GM23338 (cell line): Measurements from ENCODE around the gene IL22. TPM values are rescaled to one million over a fixed set of nuclear protein-coding genes. Genes with fewer than 3 reads are reported as not detected.

Experiments
- ATAC-seq: fragments of 200-7000 bp; cut with Tn5 transposase; 3 replicates; pipeline ENCODE4 v1.9.1; 2020
- DNase-seq: peaks from one replicate; pipeline ENCODE4 v3.0.0-alpha.2; 2015; ENCODE audit warnings: low spot score
- H2AFZ ChIP-seq: fragments of 200-600 bp; sonication (generic); 2 replicates; pipeline ENCODE4 v1.8.0; 2016; ENCODE audit warnings: antibody characterized with exemption, mild to moderate bottlenecking, moderate library complexity
- H3F3A ChIP-seq: fragments of 200-600 bp; sonication (generic); replicated peaks from 2 replicates; pipeline ENCODE4 v1.8.0; 2017; ENCODE audit warnings: antibody characterized with exemption, mixed run types, low read depth
- H3K27ac ChIP-seq: fragments of 200-600 bp; sonication (generic); 2 replicates; pipeline ENCODE4 v1.6.1; 2016; ENCODE audit warnings: low read depth
- H3K27me3 ChIP-seq: fragments of 200-600 bp; sonication (generic); 2 replicates; pipeline ENCODE4 v1.8.0; 2016; ENCODE audit warnings: mild to moderate bottlenecking, mixed run types, moderate library complexity; ENCODE audit not compliant: insufficient read depth
- H3K36me3 ChIP-seq: fragments of 200-600 bp; sonication (generic); 2 replicates; pipeline ENCODE4 v1.8.0; 2016; ENCODE audit warnings: mild to moderate bottlenecking; ENCODE audit not compliant: insufficient read depth
- H3K4me1 ChIP-seq: fragments of 200-600 bp; sonication (generic); 2 replicates; pipeline ENCODE4 v1.8.0; 2016; ENCODE audit warnings: mild to moderate bottlenecking, moderate library complexity; ENCODE audit not compliant: insufficient read depth
- H3K4me2 ChIP-seq: fragments of 200-600 bp; sonication (generic); 2 replicates; pipeline ENCODE4 v1.7.1; 2017; ENCODE audit warnings: mixed run types
- H3K4me3 ChIP-seq: fragments of 200-600 bp; sonication (generic); 2 replicates; pipeline ENCODE4 v1.6.1; 2016; ENCODE audit warnings: mixed run types
- H3K79me2 ChIP-seq: fragments of 200-600 bp; sonication (generic); replicated peaks from 2 replicates; pipeline ENCODE4 v1.8.0; 2017; ENCODE audit warnings: mild to moderate bottlenecking; ENCODE audit not compliant: insufficient read depth
- H3K9me2 ChIP-seq: fragments of 200-600 bp; sonication (generic); 2 replicates; pipeline ENCODE4 v1.8.0; 2017; ENCODE audit not compliant: insufficient read depth
- H4K20me1 ChIP-seq: fragments of 200-600 bp; sonication (generic); replicated peaks from 2 replicates; pipeline ENCODE4 v1.8.0; 2017; ENCODE audit warnings: mild to moderate bottlenecking; ENCODE audit not compliant: insufficient read depth
- H3K27ac Mint-ChIP-seq: 2 replicates; pipeline ENCODE4 v1.8.0; 2020; ENCODE audit warnings: inconsistent platforms, mild to moderate bottlenecking, moderate library complexity, mixed read lengths
- H3K27me3 Mint-ChIP-seq: 3 replicates; pipeline ENCODE4 v1.8.0; 2022; ENCODE audit warnings: low read depth, mild to moderate bottlenecking, moderate library complexity, mixed read lengths, inconsistent platforms; ENCODE audit not compliant: insufficient read depth, poor library complexity
- H3K36me3 Mint-ChIP-seq: 3 replicates; pipeline ENCODE4 v1.8.0; 2021; ENCODE audit warnings: low read depth, mild to moderate bottlenecking, inconsistent platforms, moderate library complexity, mixed read lengths
- H3K4me1 Mint-ChIP-seq: 3 replicates; pipeline ENCODE4 v1.8.0; 2020; ENCODE audit warnings: mild to moderate bottlenecking, inconsistent platforms, mixed read lengths
- H3K4me3 Mint-ChIP-seq: 3 replicates; pipeline ENCODE4 v1.8.0; 2021; ENCODE audit warnings: moderate library complexity, mild to moderate bottlenecking, inconsistent platforms, mixed read lengths
- H3K9me3 Mint-ChIP-seq: 3 replicates; pipeline ENCODE4 v1.8.0; 2020; ENCODE audit warnings: moderate library complexity, mild to moderate bottlenecking, inconsistent platforms, mixed read lengths
- CREB1 ChIP-seq: fragments of 250-450 bp; sonication (Bioruptor Pico); IDR thresholded peaks from 2 replicates; pipeline ENCODE4 v1.5.0; 2020; ENCODE audit warnings: low read depth, mild to moderate bottlenecking, moderate library complexity
- EZH2 ChIP-seq: fragments of 200-600 bp; sonication (generic); IDR thresholded peaks from one replicate; pipeline ENCODE4 v1.8.0; 2017; ENCODE audit warnings: antibody characterized with exemption, mild to moderate bottlenecking, low read depth; ENCODE audit not compliant: unreplicated experiment
- EZH2phosphoT487 ChIP-seq: fragments of 200-600 bp; sonication (generic); IDR thresholded peaks from one replicate; pipeline ENCODE4 v1.8.1; 2018; ENCODE audit warnings: antibody characterized with exemption; ENCODE audit not compliant: unreplicated experiment
- NANOG ChIP-seq: IDR thresholded peaks from 2 replicates; pipeline ENCODE4 v1.6.1; 2016; ENCODE audit warnings: antibody characterized with exemption, borderline replicate concordance
- STAT1 ChIP-seq: IDR thresholded peaks from one replicate; pipeline ENCODE4 v1.6.1; 2016; ENCODE audit warnings: antibody characterized with exemption; ENCODE audit not compliant: unreplicated experiment
- ZNF114 ChIP-seq: fragments of 250-450 bp; sonication (Bioruptor Pico); IDR thresholded peaks from 2 replicates; pipeline ENCODE4 v1.5.0; 2020; ENCODE audit warnings: mild to moderate bottlenecking, moderate library complexity
- polyA plus RNA-seq: library from polyadenylated mRNA; unstranded; fragments of >200 nt; fragmentation: Nextera tagmentation; extraction: Ambion mirVana; gene quantifications from 2 replicates; pipeline ENCODE4 v1.2.1, GENCODE V29; 2016
- total RNA-seq: library from RNA; depleted of rRNA; stranded (reverse); fragments of >200 nt; shearing (Covaris generic); gene quantifications from 2 replicates; pipeline ENCODE4 v1.2.3, GENCODE V29; 2014
- TF ChIP-seq, protein P1 (sequence below), 2 experiments: fragments of 200-600 bp in 1 of 2; sonication (generic) in 1 of 2; conservative IDR thresholded peaks; 2 replicates each; pipeline versions ENCODE4 v1.5.1 to v1.6.1; 2016 to 2017; ENCODE audit warnings: antibody characterized with exemption in 2 of 2, low read depth in 2 of 2, mild to moderate bottlenecking in 2 of 2, moderate library complexity in 1 of 2
- TF ChIP-seq, protein P2 (sequence below): fragments of 250-450 bp; sonication (Bioruptor Pico); IDR thresholded peaks from 2 replicates; pipeline ENCODE4 v1.5.0; 2020; ENCODE audit warnings: mild to moderate bottlenecking, moderate library complexity
- TF ChIP-seq, protein P3 (sequence below): IDR thresholded peaks from one replicate; pipeline ENCODE4 v1.6.1; 2018; ENCODE audit warnings: antibody characterized with exemption; ENCODE audit not compliant: unreplicated experiment

IL22 gene
- total and polyA plus RNA-seq, 2 experiments from 2014 or later, result not detected

DNA sequence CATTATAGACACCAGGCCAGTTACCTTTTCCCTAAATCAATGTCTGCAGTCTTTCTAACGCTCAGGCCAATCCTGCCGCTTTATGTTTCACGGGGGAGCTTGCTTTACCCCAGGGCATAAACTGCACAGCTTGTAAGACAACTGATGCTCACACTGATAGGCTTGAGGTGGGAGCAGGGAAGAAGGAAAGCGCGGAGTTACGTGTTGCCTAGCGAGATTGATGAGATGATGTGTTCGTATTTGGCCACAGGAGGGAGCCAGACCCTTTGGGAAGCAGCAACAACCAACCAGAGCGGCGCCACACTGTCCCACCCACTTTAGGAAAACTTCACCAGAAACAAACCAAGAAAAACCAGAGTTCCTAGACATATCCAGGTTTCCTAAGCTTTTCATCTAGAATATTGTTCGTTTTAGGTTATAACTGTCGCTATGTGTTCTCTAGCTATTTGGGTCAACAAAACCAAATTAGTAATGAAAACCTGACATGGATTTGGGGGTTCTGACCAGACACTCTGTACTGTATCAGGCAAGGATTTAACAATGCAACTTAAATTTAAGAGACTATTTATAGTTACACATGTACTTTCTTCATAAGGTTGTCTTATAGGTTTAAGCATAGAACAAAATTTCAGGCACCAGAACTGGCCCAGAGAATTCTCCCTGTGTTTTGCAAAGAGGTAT lies 30.2 kb downstream of the IL22 start:
- Histone ChIP-seq H2AFZ (peak overlapping the region; percentile 35; the same call in 1 of the 2 replicates), H3F3A (no peaks in the 10 kb centered on the region), H4K20me1 (no peaks in the 10 kb centered on the region), H3K4me3 (no peak overlapping the region), H3K79me2 (no peaks in the 10 kb centered on the region), H3K4me2 (0 out of 2 replicates have a peak overlapping the region, but pooled peaks have one; percentile 33), H3K4me1 (no peaks in the 10 kb centered on the region), H3K36me3 (no peaks in the 10 kb centered on the region), H3K27me3 (no peaks in the 10 kb centered on the region), H3K27ac (no peak overlapping the region), H3K9me2 (no peaks in the 10 kb centered on the region)
- no peak for TF ChIP-seq NANOG
- TF ChIP-seq, protein P1, sequence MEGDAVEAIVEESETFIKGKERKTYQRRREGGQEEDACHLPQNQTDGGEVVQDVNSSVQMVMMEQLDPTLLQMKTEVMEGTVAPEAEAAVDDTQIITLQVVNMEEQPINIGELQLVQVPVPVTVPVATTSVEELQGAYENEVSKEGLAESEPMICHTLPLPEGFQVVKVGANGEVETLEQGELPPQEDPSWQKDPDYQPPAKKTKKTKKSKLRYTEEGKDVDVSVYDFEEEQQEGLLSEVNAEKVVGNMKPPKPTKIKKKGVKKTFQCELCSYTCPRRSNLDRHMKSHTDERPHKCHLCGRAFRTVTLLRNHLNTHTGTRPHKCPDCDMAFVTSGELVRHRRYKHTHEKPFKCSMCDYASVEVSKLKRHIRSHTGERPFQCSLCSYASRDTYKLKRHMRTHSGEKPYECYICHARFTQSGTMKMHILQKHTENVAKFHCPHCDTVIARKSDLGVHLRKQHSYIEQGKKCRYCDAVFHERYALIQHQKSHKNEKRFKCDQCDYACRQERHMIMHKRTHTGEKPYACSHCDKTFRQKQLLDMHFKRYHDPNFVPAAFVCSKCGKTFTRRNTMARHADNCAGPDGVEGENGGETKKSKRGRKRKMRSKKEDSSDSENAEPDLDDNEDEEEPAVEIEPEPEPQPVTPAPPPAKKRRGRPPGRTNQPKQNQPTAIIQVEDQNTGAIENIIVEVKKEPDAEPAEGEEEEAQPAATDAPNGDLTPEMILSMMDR (conservative IDR thresholded peaks at IDR 0.05; ENCODE audit: low read depth in 2 of 2), result peak; percentile 83 to 98
- H3K27ac Mint-ChIP-seq, result peak overlapping the region; percentile 81
- no peaks in the 10 kb centered on the region for H3K9me3 Mint-ChIP-seq
- no peaks in the 10 kb centered on the region for H3K36me3 Mint-ChIP-seq
- ATAC-seq (peak; percentile 99), DNase-seq (peak; percentile 94)
- H3K4me3 Mint-ChIP-seq, result no peak overlapping the region
- H3K27me3 Mint-ChIP-seq, result peaks cover 1% of the 10 kb centered on the region
- peaks cover 10% of the 10 kb centered on the region; the same call in 2 of the 3 replicates for H3K4me1 Mint-ChIP-seq

DNA sequence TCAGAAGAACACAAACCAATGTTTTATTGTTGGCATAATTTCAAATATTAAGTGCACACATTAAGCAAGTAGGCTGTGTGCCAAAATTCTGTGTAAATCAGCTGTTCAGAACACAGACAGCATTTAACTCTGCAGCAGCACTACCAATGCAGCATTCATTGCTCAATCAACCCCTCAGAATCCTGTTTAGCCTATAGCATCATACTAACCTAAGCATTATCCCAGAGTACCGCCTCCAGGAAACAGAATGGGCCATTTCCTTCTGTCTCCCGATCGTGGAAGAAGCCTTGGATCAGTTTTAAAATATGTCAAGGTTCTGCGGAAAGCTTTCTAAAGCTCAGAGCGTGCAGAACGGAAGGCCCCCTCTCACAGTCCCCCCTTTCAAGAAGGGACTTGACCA lies 31.1 kb downstream of the IL22 start:
- no peak overlapping the region for H3K4me2 ChIP-seq
- no peaks in the 10 kb centered on the region for H3K36me3 ChIP-seq
- Mint-ChIP-seq H3K4me3 (no peak overlapping the region), H3K27ac (no peak overlapping the region), H3K36me3 (no peaks in the 10 kb centered on the region), H3K4me1 (peaks cover 10% of the 10 kb centered on the region; the same call in 2 of the 3 replicates), H3K9me3 (no peaks in the 10 kb centered on the region), H3K27me3 (peaks cover 1% of the 10 kb centered on the region)
- no peaks in the 10 kb centered on the region for H3K9me2 ChIP-seq
- H3K79me2 ChIP-seq, result no peaks in the 10 kb centered on the region
- peak; percentile 36; the same call in 2 of the 3 replicates for ATAC-seq
- H3K27me3 ChIP-seq, result no peaks in the 10 kb centered on the region
- H3F3A ChIP-seq, result no peaks in the 10 kb centered on the region
- peak; percentile 11 for DNase-seq
- no peak overlapping the region for H3K27ac ChIP-seq
- H3K4me3 ChIP-seq, result no peak overlapping the region
- no peaks in the 10 kb centered on the region for H4K20me1 ChIP-seq
- 0 out of 2 replicates have a peak overlapping the region, but pooled peaks have one; percentile 25 for H2AFZ ChIP-seq
- no peaks in the 10 kb centered on the region for H3K4me1 ChIP-seq
- TF ChIP-seq CREB1 (CRISPR knock-in tag), result no peak
- TF ChIP-seq, protein P2, sequence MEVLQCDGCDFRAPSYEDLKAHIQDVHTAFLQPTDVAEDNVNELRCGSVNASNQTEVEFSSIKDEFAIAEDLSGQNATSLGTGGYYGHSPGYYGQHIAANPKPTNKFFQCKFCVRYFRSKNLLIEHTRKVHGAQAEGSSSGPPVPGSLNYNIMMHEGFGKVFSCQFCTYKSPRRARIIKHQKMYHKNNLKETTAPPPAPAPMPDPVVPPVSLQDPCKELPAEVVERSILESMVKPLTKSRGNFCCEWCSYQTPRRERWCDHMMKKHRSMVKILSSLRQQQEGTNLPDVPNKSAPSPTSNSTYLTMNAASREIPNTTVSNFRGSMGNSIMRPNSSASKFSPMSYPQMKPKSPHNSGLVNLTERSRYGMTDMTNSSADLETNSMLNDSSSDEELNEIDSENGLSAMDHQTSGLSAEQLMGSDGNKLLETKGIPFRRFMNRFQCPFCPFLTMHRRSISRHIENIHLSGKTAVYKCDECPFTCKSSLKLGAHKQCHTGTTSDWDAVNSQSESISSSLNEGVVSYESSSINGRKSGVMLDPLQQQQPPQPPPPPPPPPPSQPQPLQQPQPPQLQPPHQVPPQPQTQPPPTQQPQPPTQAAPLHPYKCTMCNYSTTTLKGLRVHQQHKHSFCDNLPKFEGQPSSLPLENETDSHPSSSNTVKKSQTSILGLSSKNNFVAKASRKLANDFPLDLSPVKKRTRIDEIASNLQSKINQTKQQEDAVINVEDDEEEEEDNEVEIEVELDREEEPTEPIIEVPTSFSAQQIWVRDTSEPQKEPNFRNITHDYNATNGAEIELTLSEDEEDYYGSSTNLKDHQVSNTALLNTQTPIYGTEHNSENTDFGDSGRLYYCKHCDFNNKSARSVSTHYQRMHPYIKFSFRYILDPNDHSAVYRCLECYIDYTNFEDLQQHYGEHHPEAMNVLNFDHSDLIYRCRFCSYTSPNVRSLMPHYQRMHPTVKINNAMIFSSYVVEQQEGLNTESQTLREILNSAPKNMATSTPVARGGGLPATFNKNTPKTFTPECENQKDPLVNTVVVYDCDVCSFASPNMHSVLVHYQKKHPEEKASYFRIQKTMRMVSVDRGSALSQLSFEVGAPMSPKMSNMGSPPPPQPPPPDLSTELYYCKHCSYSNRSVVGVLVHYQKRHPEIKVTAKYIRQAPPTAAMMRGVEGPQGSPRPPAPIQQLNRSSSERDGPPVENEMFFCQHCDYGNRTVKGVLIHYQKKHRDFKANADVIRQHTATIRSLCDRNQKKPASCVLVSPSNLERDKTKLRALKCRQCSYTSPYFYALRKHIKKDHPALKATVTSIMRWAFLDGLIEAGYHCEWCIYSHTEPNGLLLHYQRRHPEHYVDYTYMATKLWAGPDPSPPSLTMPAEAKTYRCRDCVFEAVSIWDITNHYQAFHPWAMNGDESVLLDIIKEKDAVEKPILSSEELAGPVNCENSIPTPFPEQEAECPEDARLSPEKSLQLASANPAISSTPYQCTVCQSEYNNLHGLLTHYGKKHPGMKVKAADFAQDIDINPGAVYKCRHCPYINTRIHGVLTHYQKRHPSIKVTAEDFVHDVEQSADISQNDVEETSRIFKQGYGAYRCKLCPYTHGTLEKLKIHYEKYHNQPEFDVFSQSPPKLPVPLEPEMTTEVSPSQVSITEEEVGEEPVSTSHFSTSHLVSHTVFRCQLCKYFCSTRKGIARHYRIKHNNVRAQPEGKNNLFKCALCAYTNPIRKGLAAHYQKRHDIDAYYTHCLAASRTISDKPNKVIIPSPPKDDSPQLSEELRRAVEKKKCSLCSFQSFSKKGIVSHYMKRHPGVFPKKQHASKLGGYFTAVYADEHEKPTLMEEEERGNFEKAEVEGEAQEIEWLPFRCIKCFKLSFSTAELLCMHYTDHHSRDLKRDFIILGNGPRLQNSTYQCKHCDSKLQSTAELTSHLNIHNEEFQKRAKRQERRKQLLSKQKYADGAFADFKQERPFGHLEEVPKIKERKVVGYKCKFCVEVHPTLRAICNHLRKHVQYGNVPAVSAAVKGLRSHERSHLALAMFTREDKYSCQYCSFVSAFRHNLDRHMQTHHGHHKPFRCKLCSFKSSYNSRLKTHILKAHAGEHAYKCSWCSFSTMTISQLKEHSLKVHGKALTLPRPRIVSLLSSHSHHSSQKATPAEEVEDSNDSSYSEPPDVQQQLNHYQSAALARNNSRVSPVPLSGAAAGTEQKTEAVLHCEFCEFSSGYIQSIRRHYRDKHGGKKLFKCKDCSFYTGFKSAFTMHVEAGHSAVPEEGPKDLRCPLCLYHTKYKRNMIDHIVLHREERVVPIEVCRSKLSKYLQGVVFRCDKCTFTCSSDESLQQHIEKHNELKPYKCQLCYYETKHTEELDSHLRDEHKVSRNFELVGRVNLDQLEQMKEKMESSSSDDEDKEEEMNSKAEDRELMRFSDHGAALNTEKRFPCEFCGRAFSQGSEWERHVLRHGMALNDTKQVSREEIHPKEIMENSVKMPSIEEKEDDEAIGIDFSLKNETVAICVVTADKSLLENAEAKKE (CRISPR knock-in tag), result no peak
- TF ChIP-seq, protein P3, sequence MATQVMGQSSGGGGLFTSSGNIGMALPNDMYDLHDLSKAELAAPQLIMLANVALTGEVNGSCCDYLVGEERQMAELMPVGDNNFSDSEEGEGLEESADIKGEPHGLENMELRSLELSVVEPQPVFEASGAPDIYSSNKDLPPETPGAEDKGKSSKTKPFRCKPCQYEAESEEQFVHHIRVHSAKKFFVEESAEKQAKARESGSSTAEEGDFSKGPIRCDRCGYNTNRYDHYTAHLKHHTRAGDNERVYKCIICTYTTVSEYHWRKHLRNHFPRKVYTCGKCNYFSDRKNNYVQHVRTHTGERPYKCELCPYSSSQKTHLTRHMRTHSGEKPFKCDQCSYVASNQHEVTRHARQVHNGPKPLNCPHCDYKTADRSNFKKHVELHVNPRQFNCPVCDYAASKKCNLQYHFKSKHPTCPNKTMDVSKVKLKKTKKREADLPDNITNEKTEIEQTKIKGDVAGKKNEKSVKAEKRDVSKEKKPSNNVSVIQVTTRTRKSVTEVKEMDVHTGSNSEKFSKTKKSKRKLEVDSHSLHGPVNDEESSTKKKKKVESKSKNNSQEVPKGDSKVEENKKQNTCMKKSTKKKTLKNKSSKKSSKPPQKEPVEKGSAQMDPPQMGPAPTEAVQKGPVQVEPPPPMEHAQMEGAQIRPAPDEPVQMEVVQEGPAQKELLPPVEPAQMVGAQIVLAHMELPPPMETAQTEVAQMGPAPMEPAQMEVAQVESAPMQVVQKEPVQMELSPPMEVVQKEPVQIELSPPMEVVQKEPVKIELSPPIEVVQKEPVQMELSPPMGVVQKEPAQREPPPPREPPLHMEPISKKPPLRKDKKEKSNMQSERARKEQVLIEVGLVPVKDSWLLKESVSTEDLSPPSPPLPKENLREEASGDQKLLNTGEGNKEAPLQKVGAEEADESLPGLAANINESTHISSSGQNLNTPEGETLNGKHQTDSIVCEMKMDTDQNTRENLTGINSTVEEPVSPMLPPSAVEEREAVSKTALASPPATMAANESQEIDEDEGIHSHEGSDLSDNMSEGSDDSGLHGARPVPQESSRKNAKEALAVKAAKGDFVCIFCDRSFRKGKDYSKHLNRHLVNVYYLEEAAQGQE, result no peak
- TF ChIP-seq STAT1, result no peak
- no peak for TF ChIP-seq EZH2
- TF ChIP-seq EZH2phosphoT487, result no peak
- no peak for TF ChIP-seq ZNF114 (CRISPR knock-in tag)
